LNCaP clone FGC (cell line): ENCODE results near the gene ZPR1.

Source experiments
- DNase-seq: peaks from one replicate; pipeline ENCODE4 v3.0.0-alpha.2; 2011; ENCODE audit warnings: low read depth
- H3K4me3 ChIP-seq: 2 replicates; pipeline ENCODE4 v1.5.1; 2011; ENCODE audit warnings: mild to moderate bottlenecking, low read depth, low read length, control low read depth
- TF ChIP-seq, protein P1 (sequence below): IDR thresholded peaks from 2 replicates; pipeline ENCODE4 v1.5.1; 2012; ENCODE audit warnings: mild to moderate bottlenecking; ENCODE audit not compliant: control insufficient read depth, insufficient read depth; ENCODE audit errors: extremely low read depth

Gene ZPR1

DNA sequence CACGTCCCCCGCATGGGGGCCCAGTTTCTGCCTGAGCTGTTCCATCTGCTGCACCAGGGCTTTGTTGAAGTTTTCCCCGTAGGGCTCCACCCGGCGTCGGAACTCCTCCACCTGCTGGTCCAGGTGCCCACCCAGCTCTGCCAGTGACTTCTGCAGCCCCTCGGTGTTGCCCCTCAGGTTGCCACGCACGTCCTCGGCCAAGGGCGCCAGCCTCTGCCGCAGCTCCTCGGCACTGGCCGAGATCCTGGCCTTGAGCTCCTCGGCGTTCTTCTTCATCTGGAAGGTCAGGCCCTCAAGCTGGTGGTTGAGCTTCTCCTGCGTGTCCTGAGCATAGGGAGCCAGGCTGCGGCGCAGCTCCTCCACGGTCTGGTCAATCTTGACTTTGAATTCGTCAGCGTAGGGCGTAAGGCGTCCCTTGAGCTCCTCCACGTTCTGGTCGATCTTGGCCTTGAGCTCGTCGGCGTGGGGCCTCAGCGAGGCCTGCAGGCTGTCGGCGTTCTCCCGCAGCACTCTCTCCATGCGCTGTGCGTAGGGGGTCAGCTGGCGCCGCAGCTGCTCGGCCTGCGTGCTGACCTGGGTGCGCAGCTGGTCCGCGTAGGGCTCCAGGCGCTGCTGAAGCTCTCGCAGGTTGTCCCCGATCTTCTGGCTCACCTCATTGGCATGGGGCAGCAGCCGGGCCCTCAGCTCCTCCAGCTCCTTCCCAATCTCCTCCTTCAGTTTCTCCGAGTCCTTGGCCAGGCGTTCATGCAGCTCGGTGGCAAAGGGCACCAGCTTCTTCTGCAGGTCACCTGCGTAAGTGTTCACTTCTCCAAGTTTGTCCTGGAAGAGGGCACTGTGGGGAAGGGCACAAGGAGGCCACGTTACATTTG is 33.5 kb upstream of the ZPR1 start:
- no peak overlapping the region for H3K4me3 ChIP-seq
- no peak for DNase-seq
- TF ChIP-seq, protein P1, sequence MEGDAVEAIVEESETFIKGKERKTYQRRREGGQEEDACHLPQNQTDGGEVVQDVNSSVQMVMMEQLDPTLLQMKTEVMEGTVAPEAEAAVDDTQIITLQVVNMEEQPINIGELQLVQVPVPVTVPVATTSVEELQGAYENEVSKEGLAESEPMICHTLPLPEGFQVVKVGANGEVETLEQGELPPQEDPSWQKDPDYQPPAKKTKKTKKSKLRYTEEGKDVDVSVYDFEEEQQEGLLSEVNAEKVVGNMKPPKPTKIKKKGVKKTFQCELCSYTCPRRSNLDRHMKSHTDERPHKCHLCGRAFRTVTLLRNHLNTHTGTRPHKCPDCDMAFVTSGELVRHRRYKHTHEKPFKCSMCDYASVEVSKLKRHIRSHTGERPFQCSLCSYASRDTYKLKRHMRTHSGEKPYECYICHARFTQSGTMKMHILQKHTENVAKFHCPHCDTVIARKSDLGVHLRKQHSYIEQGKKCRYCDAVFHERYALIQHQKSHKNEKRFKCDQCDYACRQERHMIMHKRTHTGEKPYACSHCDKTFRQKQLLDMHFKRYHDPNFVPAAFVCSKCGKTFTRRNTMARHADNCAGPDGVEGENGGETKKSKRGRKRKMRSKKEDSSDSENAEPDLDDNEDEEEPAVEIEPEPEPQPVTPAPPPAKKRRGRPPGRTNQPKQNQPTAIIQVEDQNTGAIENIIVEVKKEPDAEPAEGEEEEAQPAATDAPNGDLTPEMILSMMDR: no peak

DNA sequence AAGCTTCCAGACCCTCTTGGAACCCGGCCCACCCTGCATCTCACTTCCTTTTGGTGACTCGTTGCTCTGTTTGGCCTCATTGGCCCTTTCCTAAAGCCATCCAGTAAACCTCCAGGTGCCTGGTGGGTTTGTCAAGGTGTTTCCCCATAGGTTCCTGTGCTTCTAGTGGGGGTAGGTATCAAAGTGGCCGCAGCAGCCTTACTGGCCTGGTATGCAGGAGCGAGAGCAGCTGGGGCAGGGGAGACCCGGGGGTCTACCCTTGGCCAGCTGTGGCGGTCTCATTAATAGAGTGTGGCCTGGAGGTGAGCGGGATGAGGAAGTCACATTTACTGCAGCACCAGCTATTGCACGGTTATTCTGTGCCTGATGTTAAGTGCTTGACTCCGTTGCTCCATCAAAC is 31.2 kb upstream of the ZPR1 start:
- H3K4me3 ChIP-seq: no peak overlapping the region
- no peak for DNase-seq
- TF ChIP-seq, protein P1: no peak

DNA sequence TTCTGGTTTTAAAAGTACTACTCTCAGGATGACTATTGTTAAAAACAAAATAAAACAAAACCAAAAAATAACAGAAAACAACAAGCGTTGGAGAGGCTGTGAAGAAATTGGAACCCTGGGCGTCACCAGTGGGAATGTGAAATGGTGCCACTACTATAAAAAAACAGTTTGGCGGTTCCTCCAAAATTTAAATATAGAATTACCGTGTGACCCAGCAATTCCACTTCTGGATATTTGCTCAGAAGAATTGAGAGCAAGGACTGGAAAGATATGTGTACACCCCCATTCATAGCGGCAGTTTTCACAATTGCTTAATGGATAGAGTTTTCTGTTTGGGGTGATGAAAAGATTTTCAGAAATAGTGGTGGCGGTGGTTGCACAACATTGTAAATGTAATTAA is 26.7 kb upstream of the ZPR1 start:
- H3K4me3 ChIP-seq: no peak overlapping the region

DNA sequence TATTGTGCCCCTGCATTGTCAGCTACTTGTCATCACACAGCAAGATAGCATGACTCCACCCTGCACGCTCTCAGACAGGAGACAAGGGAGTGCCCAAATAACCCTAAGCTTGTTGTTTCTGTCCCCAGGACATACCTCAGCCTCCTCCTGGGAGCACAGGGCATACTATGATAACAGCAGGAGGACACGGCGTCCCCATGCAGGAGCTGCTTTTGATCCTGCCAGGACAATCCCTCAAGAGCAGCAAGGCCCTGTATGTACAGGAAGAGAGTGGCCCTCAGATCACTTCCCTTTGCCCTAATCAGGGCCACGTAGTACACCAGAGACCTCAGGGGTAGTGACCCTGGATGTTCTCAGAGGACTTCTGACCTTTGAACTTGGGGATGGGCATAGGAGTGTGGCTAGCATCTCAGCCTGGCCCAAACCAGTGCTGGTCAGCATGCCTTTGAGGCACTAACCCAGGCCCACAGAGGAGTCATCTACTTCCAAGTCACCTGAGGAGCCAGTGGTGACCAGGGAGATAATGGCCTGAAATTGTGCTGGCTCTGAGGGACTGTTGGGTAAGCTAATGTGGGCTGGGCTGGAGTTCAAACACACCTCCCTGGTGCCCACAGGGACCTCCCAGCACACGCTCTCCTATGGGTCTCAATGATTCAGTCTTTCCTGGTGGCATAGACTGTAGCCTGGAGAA is 26.1 kb upstream of the ZPR1 start:
- TF ChIP-seq, protein P1: no peak
- H3K4me3 ChIP-seq: no peak overlapping the region
- no peak for DNase-seq

More for the DNA sequence above, 26.7 kb upstream of the ZPR1 start:
- DNase-seq: no peak
- TF ChIP-seq, protein P1: no peak

DNA sequence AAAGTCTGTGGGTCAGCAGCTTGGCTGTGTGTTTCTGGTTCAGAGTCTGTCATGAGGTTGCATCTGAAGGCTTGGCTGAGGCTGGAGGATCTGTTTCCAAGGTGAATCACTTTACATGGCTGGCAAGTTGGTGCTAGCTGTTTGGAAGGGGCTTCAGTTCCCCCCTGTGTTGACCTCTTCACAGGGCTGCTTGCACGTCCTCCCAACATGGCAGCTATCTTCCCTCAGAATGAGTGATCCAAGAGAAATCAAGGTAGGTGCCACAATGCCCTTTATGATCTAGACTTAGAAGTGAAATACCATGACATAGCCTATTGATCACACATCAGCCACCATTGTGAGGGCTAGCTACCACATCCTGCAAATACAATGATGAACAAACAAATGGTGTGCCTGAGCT is 25.3 kb upstream of the ZPR1 start:
- no peak for DNase-seq
- TF ChIP-seq, protein P1: no peak
- H3K4me3 ChIP-seq: no peak overlapping the region

DNA sequence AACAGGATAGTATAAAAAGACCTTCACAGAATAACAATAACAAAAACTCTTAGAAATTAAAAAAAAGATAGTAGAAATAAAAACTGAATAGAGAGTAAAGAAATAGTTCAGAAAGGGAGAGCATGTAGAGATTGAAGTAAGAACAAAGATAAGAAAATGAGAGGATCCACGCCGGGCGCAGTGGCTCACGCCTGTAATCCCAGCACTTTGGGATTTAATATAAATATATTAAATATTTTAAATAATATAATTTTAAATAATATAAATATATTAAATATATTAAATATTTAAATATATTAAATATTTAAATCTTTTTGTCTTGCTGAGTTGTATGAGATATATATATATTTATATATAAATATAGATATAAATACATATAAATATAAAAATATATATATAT is 24.3 kb upstream of the ZPR1 start:
- H3K4me3 ChIP-seq: no peak overlapping the region
- no peak for DNase-seq
- TF ChIP-seq, protein P1: no peak

DNA sequence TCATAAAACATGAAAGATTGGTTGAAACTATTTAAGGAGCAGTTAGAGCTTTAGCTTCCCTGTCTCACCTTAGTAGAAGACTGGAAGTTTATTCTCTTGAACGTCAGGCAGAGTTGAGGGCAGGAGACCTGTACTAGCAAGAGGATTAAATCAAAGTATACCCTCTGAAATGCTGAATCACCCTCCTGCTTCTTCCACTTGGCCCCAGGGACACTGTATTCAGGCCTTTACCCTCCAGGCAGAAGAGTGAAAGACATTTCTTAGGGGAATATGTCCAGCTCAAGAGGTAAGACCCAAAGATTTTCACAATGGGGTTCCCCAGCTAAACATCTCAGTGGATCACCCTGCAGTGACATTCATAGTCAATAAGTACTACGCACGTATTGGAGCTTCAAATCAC is 23.4 kb upstream of the ZPR1 start:
- no peak overlapping the region for H3K4me3 ChIP-seq
- no peak for DNase-seq
- TF ChIP-seq, protein P1: no peak
